ENCODE results near the gene MYD88. TPM values are rescaled to one million over a fixed set of nuclear protein-coding genes. Genes with fewer than 3 reads are reported as not detected.

Gene MYD88
- total and polyA plus RNA-seq, 9 of the 15 experiments (the other 6 are each of a cell fraction or from before 2014, with no cell fraction given) = 3.2 to 47.3 (median 27.6) TPM

- Histone ChIP-seq H4K20me1 (replicated peaks; ENCODE audit: control insufficient read depth, insufficient read depth, low read length) (peaks cover 18% of the 10 kb centered on the region), H3K9me3 (replicated peaks; ENCODE audit: control insufficient read depth, insufficient read depth, low read depth, low read length) (no peaks in the 10 kb centered on the region), H3K4me1 (replicated peaks in 1 of 2; ENCODE audit: control insufficient read depth in 2 of 2, insufficient read depth in 2 of 2, low read length in 2 of 2) (peaks cover 0 to 25% of the 10 kb centered on the region in 2 experiments; a peak in 3 of 5 replicates), H3K9me1 (ENCODE audit: control insufficient read depth, insufficient read depth, low read length) (no peaks in the 10 kb centered on the region), H3K4me3 (no peak overlapping the region), H3K36me3 (ENCODE audit: control insufficient read depth, insufficient read depth, low read length) (peaks cover 43% of the 10 kb centered on the region; the same call in 2 of the 3 replicates), H2AFZ (ENCODE audit: low read depth, low read length) (no peak overlapping the region), H3K27ac (ENCODE audit: extremely low read depth, low read depth, low read length) (no peak overlapping the region), H3K79me2 (ENCODE audit: control insufficient read depth, insufficient read depth, low read length) (no peaks in the 10 kb centered on the region), H3K27me3 (ENCODE audit: control insufficient read depth in 2 of 2, insufficient read depth in 2 of 2, low read length in 2 of 2) (peaks cover 3 to 17% of the 10 kb centered on the region in 2 experiments; a peak in 2 of 5 replicates), H3K4me2 (ENCODE audit: insufficient read depth, low read length) (no peak overlapping the region), H3K9ac (ENCODE audit: insufficient read depth in 1 of 2, low read depth in 2 of 2, low read length in 2 of 2) (peak overlapping the region in 1 of 2 experiments; percentile 57; a peak in 1 of 4 replicates)
- in situ Hi-C loops (cut with MboI) = loop anchor here (5.0 kb wide), 1 partner anchor 532 kb away; no protein-coding TSS in a partner anchor
- no peak for TF ChIP-seq ZNF431 (CRISPR knock-in tag; IDR thresholded peaks at IDR 0.05)
- no peak for TF ChIP-seq CHD1 (IDR thresholded peaks at IDR 0.05; ENCODE audit: low read length)
- no peak for TF ChIP-seq MCM5 (IDR thresholded peaks at IDR 0.05; ENCODE audit: low read depth)
- TF ChIP-seq ETV1 (tag; conservative IDR thresholded peaks at IDR 0.05; ENCODE audit: low read depth) = no peak
- TF ChIP-seq JUN (IDR thresholded peaks at IDR 0.05; ENCODE audit: borderline replicate concordance, low read depth, low read length) = no peak
- TF ChIP-seq JUN (CRISPR knock-in tag; IDR thresholded peaks at IDR 0.05; ENCODE audit: borderline replicate concordance) = no peak
- TF ChIP-seq NONO (IDR thresholded peaks at IDR 0.05; ENCODE audit: low read depth in 2 of 2, low read length in 1 of 2) = no peak
- TF ChIP-seq TRIM28 (IDR thresholded peaks at IDR 0.05) = no peak
- no peak for TF ChIP-seq HMG20B (CRISPR knock-in tag; IDR thresholded peaks at IDR 0.05)
- no peak for TF ChIP-seq PML (IDR thresholded peaks at IDR 0.05; ENCODE audit: low read length)
- TF ChIP-seq RBM15 (IDR thresholded peaks at IDR 0.05; ENCODE audit: insufficient read depth, low read length) = no peak
- ATAC-seq (no peak), FAIRE-seq (no peak), DNase-seq (ENCODE audit: extremely low read depth in 1 of 4, low spot score in 3 of 4) (no peak)
- 80% methylated on average over 7 of the region's 7 CpGs for WGBS (ENCODE audit: insufficient coverage, low coverage, missing lambda C conversion rate)
- ChIA-PET POLR2A (interaction anchor here (0.8 to 1.6 kb wide), 4 partner anchors 12 to 277 kb away, joined by 3 read pairs; partner anchors contain the start of gene ACAA1), CTCF (ENCODE audit: low intra/inter-chr PET ratio) (no interaction called here)
- intact Hi-C loops (cut with micrococcal nuclease) = loop anchor here (5.0 kb wide), 3 partner anchors 148 to 362 kb away; partner anchors contain the start of gene XYLB
- no TSS peak for BruUV-seq (replicated peaks)
These were observed 18.4 kb upstream of the MYD88 start for GRCh38 chr3:38119821-38120692.
